Neural cell (in vitro differentiated cells): ENCODE results near the gene TTLL4.

Source experiments
- CTCF ChIP-seq: fragments of 450-650 bp; IDR thresholded peaks from 2 replicates; pipeline ENCODE4 v1.5.1; 2014; ENCODE audit warnings: antibody characterized with exemption, mild to moderate bottlenecking, moderate library complexity; ENCODE audit not compliant: poor library complexity, severe bottlenecking
- EP300 ChIP-seq: fragments of 450-650 bp; conservative IDR thresholded peaks from 2 replicates; pipeline ENCODE4 v1.6.1; 2014; ENCODE audit warnings: antibody characterized with exemption, mild to moderate bottlenecking, moderate library complexity; ENCODE audit not compliant: poor library complexity, severe bottlenecking
- EZH2 ChIP-seq: fragments of 200-600, 300-800 bp; shearing (Covaris generic), sonication (generic); IDR thresholded peaks from 2 replicates; pipeline ENCODE4 v1.6.1; 2014; ENCODE audit warnings: antibody characterized with exemption, low read length, borderline replicate concordance, mild to moderate bottlenecking; ENCODE audit not compliant: insufficient read depth, poor library complexity, severe bottlenecking
- MXI1 ChIP-seq: fragments of 450-650 bp; conservative IDR thresholded peaks from 2 replicates; pipeline ENCODE4 v1.6.1; 2014; ENCODE audit warnings: antibody characterized with exemption, mild to moderate bottlenecking; ENCODE audit not compliant: poor library complexity, severe bottlenecking
- RAD21 ChIP-seq: fragments of 450-650 bp; conservative IDR thresholded peaks from 2 replicates; pipeline ENCODE4 v1.6.1; 2014; ENCODE audit warnings: antibody characterized with exemption, mild to moderate bottlenecking, moderate library complexity
- TAF1 ChIP-seq: IDR thresholded peaks from 2 replicates; pipeline ENCODE4 v1.6.1; 2012; ENCODE audit warnings: low read depth

GRCh38 chr2:218781691-218782527, 71.3 kb downstream of the TTLL4 start, which contains the start of gene CYP27A1:
- TF ChIP-seq CTCF (no peak), TAF1 (no peak), EZH2 (no peak), EP300 (no peak), MXI1 (no peak), RAD21 (no peak)
